ENCODE data around the gene SLC25A22. TPM values are rescaled to one million over a fixed set of nuclear protein-coding genes. Genes with fewer than 3 reads are reported as not detected.

The SLC25A22 gene
- total and polyA plus RNA-seq, 8 donors: 12.5 to 29.4 (median 17.0) TPM

GRCh38 chr11:794766-795633 lies 3.1 kb downstream of the SLC25A22 start:
- peak overlapping the region in 1 of 2 donors; percentile 85 for H3K27ac ChIP-seq

GRCh38 chr11:794013-794765 lies 3.9 kb downstream of the SLC25A22 start:
- DNase-seq (no peak), ATAC-seq (no peak)
- TF ChIP-seq CTCF (IDR thresholded peaks at IDR 0.05): no peak
- Histone ChIP-seq H3K36me3 (peaks cover 0 to 37% of the 10 kb centered on the region in 2 donors), H3K4me1 (peaks cover 20 to 42% of the 10 kb centered on the region in 2 donors), H3K4me3 (no peak overlapping the region), H3K9me3 (no peaks in the 10 kb centered on the region), H3K27ac (no peak overlapping the region), H3K27me3 (peaks cover 0 to 13% of the 10 kb centered on the region in 2 donors)
- intact Hi-C loops (cut with DNase I): no loop called here

More at GRCh38 chr11:794766-795633, 3.1 kb downstream of the SLC25A22 start:
- DNase-seq (no peak), ATAC-seq (peak; percentile 27)
- H3K4me3 ChIP-seq: peak overlapping the region; percentile 75 to 89
- no peaks in the 10 kb centered on the region for H3K9me3 ChIP-seq
- H3K27me3 ChIP-seq: peaks cover 0 to 5% of the 10 kb centered on the region in 2 donors
- peaks cover 20 to 42% of the 10 kb centered on the region in 2 donors for H3K4me1 ChIP-seq
- H3K36me3 ChIP-seq: peaks cover 0 to 42% of the 10 kb centered on the region in 2 donors
- intact Hi-C loops (cut with DNase I): no loop called here
- TF ChIP-seq CTCF (IDR thresholded peaks at IDR 0.05): no peak

GRCh38 chr11:793556-793955 lies 4.5 kb downstream of the SLC25A22 start:
- Histone ChIP-seq H3K27me3 (peaks cover 0 to 19% of the 10 kb centered on the region in 2 donors), H3K4me3 (no peak overlapping the region), H3K4me1 (peaks cover 20 to 38% of the 10 kb centered on the region in 2 donors), H3K27ac (no peak overlapping the region), H3K9me3 (no peaks in the 10 kb centered on the region), H3K36me3 (peaks cover 0 to 37% of the 10 kb centered on the region in 2 donors)
- TF ChIP-seq CTCF (IDR thresholded peaks at IDR 0.05): no peak
- no peak for ATAC-seq
- no peak for DNase-seq
- intact Hi-C loops (cut with DNase I): no loop called here

- intact Hi-C loops (cut with DNase I): no loop called here
- Histone ChIP-seq H3K27ac (no peak overlapping the region), H3K9me3 (no peaks in the 10 kb centered on the region), H3K4me1 (peaks cover 20 to 34% of the 10 kb centered on the region in 2 donors), H3K36me3 (peaks cover 0 to 37% of the 10 kb centered on the region in 2 donors), H3K27me3 (peaks cover 0 to 26% of the 10 kb centered on the region in 2 donors), H3K4me3 (no peak overlapping the region)
- ATAC-seq (no peak), DNase-seq (no peak)
- TF ChIP-seq CTCF (IDR thresholded peaks at IDR 0.05): no peak
Measured at GRCh38 chr11:792873-793272, 5.2 kb downstream of the SLC25A22 start.

GRCh38 chr11:792535-792821 lies 5.6 kb downstream of the SLC25A22 start:
- intact Hi-C loops (cut with DNase I): no loop called here
- ATAC-seq (no peak), DNase-seq (no peak)
- TF ChIP-seq CTCF (IDR thresholded peaks at IDR 0.05): no peak
- peaks cover 0 to 37% of the 10 kb centered on the region in 2 donors for H3K36me3 ChIP-seq
- peaks cover 0 to 30% of the 10 kb centered on the region in 2 donors for H3K27me3 ChIP-seq
- no peaks in the 10 kb centered on the region for H3K9me3 ChIP-seq
- H3K4me3 ChIP-seq: no peak overlapping the region
- peaks cover 20 to 32% of the 10 kb centered on the region in 2 donors for H3K4me1 ChIP-seq
- no peak overlapping the region for H3K27ac ChIP-seq
